GM12875 (cell line): ENCODE results near the gene BRINP2.

Source experiments
- H3K4me3 ChIP-seq: one replicate; pipeline ENCODE4 v1.5.1; 2011; ENCODE audit warnings: low read depth, low read length, control low read depth
- CTCF ChIP-seq: IDR thresholded peaks from 2 replicates; pipeline ENCODE4 v1.5.1; 2011; ENCODE audit warnings: low read depth, mild to moderate bottlenecking, control low read depth, inconsistent platforms, low read length, moderate library complexity, borderline replicate concordance; ENCODE audit not compliant: insufficient read depth

BRINP2 gene

DNA sequence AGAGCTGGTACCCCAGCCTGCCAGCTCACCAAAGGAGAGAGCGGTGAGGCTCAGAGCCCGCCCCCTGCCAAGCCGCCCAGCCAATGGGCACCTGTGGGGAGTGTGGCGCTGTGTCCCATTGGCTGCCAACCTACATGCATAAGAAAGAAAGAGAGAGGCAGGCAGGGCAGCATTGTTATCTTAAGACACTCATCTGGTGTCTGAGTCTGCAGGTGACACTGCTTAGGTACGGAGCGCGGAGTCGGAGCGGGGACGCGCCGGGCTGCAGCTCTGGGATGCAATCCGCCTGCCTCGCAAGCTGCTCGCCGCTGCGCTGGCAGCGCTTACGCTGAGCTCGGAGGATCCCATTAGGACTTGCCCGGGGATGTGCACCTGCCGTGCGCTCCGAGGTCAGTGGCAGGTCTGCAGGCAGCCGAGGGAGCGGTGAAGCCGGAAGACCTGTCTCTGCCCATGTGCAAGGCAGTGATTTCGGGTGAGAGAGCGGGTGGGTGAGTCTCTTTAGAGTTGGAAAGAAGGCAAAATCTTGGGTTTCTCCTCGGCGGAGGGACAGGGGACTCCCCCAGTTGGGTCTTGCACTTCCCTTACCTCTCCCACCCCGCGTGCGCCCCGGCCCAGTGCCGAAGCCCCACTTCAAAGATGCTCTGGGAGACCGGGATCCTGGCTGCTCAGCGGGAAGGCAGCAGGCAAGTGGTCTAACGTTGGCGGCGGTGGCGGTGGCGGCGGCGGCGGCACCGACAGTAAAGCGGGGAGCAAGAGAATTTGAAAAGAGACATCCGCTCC is at the start of gene BRINP2:
Gene BRINP2, plus strand, starts transcription at position 203 of the 780 bp plus-strand sequence. CDS start 58,919 bp downstream, outside the sequence.
- no peak within 1 kb of the TSS for H3K4me3 ChIP-seq

GRCh38 chr1:177122461-177123251 is 48.1 kb upstream of the BRINP2 start:
- no peak overlapping the region for H3K4me3 ChIP-seq
- no peak for TF ChIP-seq CTCF

More for the DNA sequence above, at the start of gene BRINP2:
- TF ChIP-seq CTCF, result no peak

DNA sequence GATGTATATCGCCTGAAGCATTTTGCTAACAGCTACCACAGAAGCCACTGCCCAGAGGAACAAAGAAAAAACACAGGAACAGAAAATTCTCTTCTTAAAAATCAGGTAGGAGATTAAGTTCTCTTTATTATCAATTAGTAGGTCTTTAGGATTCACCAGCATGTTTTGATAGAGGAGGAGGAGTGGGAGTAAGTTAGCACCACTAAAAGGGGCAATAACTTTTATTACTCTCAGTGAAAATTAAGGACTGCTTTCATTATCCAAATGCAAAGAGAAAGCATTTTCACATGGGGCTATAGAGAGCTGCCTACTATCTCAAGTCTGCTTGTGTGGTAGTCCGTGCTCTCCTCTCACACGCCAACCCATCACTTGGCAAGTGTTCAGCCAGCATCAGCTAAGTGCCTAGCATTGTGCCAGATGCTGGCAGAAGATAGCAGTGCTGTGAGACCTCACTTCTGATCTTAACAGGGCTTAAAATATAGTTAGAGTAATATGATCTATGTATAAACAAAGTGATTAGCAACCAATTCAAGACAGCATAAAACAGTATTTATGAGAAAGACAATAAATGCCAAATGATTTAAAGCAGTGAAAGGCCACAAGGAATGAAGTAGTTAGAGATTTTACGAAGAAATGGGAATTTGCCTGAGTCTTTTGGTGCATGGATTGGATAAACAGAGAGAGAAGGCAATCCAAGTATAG is 46.0 kb upstream of the BRINP2 start:
- no peak for TF ChIP-seq CTCF

GRCh38 chr1:177126267-177126666 is 44.5 kb upstream of the BRINP2 start:
- no peak for TF ChIP-seq CTCF
- no peak overlapping the region for H3K4me3 ChIP-seq

More for the DNA sequence above, 46.0 kb upstream of the BRINP2 start:
- no peak overlapping the region for H3K4me3 ChIP-seq

- no peak for TF ChIP-seq CTCF
- H3K4me3 ChIP-seq, result no peak overlapping the region
These were observed 42.0 kb upstream of the BRINP2 start for GRCh38 chr1:177128665-177129281.

DNA sequence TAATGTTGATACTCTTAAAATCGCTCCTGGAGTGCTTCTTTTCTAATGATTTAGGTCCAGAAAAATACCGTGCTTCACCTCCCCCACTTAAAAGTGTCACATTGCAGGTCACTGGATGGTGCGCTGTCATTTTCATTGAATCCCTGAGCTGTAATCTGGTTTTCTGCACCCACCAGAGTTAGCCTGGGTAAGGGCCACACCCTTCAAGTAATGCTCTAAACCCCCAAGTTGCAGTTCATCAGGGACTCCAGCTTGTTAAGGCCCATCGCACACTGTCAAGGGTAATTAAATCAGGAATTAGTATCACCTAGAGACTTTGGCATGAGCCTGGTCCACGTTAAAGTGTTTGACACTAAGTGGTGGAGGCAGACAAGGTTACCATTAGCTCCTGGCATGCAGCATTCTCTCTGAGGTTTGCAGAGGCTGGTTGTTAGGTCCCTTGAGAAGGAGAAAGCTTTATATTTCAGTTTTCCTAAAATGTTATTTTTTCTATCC is 40.3 kb upstream of the BRINP2 start:
- TF ChIP-seq CTCF, result no peak

More for the DNA sequence above, 40.3 kb upstream of the BRINP2 start:
- no peak overlapping the region for H3K4me3 ChIP-seq
